ENCODE measurements around the gene SP4. TPM values are rescaled to one million over a fixed set of nuclear protein-coding genes. Genes with fewer than 3 reads are reported as not detected.
A peak's percentile ranks its signal among the peaks of the same experiment; 100 is the strongest.

The SP4 gene
- total and polyA plus RNA-seq, 2 of the 4 experiments (the other 2 are of a cell fraction) = 0.97 to 5.9 TPM

DNA sequence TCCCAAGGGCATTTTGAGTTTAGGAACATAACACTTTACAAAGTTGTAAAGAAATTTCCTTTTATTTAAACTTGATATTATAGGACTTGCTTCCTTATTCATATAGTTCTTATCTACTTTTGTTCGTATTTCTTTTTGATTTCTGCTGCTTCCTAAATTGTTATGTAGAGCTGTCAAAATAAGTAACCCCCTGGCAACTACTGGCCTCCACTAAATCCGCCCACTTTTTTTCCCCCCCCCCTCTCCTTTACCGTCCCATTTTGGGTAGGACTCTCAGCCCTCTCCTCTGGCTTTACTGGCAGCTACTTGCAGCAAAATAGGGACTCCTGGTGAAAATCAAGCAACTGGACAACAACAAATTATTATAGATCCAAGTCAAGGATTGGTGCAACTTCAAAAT lies 1.1 kb downstream of the SP4 start:
- H3K9ac ChIP-seq (ENCODE audit: low read depth, low read length) = no peak overlapping the region; the same call in 1 of the 2 replicates

More for the DNA sequence above, 1.1 kb downstream of the SP4 start:
- Histone ChIP-seq H3K4me1 (ENCODE audit: control insufficient read depth, insufficient read depth, low read length) (peaks cover 4% of the 10 kb centered on the region; the same call in 1 of the 2 replicates), H3K23ac (ENCODE audit: low read depth, low read length) (peak overlapping the region; percentile 25; the same call in 1 of the 2 replicates), H3K4me2 (ENCODE audit: low read depth, low read length) (peak overlapping the region; percentile 34), H3K56ac (ENCODE audit: extremely low read depth, insufficient read depth, low read length) (no peak overlapping the region), H3K14ac (replicated peaks; ENCODE audit: low read depth, low read length) (no peak overlapping the region), H4K20me1 (ENCODE audit: insufficient read depth, low read length) (no peaks in the 10 kb centered on the region), H2BK20ac (ENCODE audit: low read depth, low read length) (no peak overlapping the region), H4K5ac (ENCODE audit: low read depth, low read length) (no peak overlapping the region), H3K4me3 (ENCODE audit: insufficient read depth, low read depth, low read length) (no peak overlapping the region), H4K8ac (ENCODE audit: low read depth in 2 of 2, low read length in 2 of 2) (no peak overlapping the region), H2AK5ac (ENCODE audit: low read depth, low read length) (no peak overlapping the region), H3K27ac (ENCODE audit: insufficient read depth, low read length) (no peak overlapping the region), H3K18ac (ENCODE audit: low read depth, low read length) (no peak overlapping the region), H3K9me1 (ENCODE audit: insufficient read depth, low read length) (peaks cover 4% of the 10 kb centered on the region), H2AFZ (replicated peaks; ENCODE audit: low read length, poor library complexity) (no peak overlapping the region), H3K4ac (ENCODE audit: low read depth, low read length) (no peak overlapping the region), H3K9me3 (ENCODE audit: control insufficient read depth, insufficient read depth, low read length) (no peaks in the 10 kb centered on the region), H3K79me1 (ENCODE audit: low read depth in 1 of 2, low read length in 2 of 2) (peaks cover 0 to 2% of the 10 kb centered on the region in 2 experiments; a peak in 2 of 4 replicates), H3K27me3 (ENCODE audit: control insufficient read depth, insufficient read depth, low read length) (no peaks in the 10 kb centered on the region), H2AK9ac (replicated peaks; ENCODE audit: low read depth, low read length, poor library complexity) (no peak overlapping the region), H2BK120ac (ENCODE audit: low read depth, low read length) (no peak overlapping the region), H3K36me3 (ENCODE audit: control insufficient read depth, insufficient read depth, low read length) (no peaks in the 10 kb centered on the region), H2BK5ac (ENCODE audit: low read depth, low read length, poor library complexity, severe bottlenecking) (no peak overlapping the region), H2BK15ac (ENCODE audit: low read depth, low read length) (no peak overlapping the region), H4K91ac (ENCODE audit: insufficient read depth, low read depth, low read length) (no peak overlapping the region)
- CTCF ChIA-PET = no interaction called here
- in situ Hi-C loops (cut with MboI; ENCODE audit: low sequenced_read_pairs) = no loop called here
- BruUV-seq (replicated peaks) = no TSS peak
- DNase-seq (no peak), ATAC-seq (ENCODE audit: low read depth) (no peak)
- WGBS, 2 experiments (ENCODE audit: extremely low coverage in 2 of 2, insufficient read length in 1 of 2) = no CpG with 5 or more reads among the region's 3 CpGs
- POLR2A ChIA-PET (ENCODE audit: unreplicated experiment) = no interaction called here
- intact Hi-C loops (cut with micrococcal nuclease) = loop anchor here (2.0 to 5.0 kb wide), 3 partner anchors 78 to 642 kb away; partner anchors contain the start of gene SP8
- dilution Hi-C loops (cut with HindIII; ENCODE audit: low sequenced_read_pairs, unreplicated experiment) = no loop called here
- TF ChIP-seq POLR2A (IDR thresholded peaks at IDR 0.05; ENCODE audit: low read depth, low read length) (no peak), MAZ (IDR thresholded peaks at IDR 0.05; ENCODE audit: borderline replicate concordance, low read depth, low read length) (no peak), FOS (IDR thresholded peaks at IDR 0.05; ENCODE audit: low read depth, low read length) (no peak), RFX5 (IDR thresholded peaks at IDR 0.05; ENCODE audit: low read depth, low read length) (no peak)
- TF ChIP-seq, protein P1, sequence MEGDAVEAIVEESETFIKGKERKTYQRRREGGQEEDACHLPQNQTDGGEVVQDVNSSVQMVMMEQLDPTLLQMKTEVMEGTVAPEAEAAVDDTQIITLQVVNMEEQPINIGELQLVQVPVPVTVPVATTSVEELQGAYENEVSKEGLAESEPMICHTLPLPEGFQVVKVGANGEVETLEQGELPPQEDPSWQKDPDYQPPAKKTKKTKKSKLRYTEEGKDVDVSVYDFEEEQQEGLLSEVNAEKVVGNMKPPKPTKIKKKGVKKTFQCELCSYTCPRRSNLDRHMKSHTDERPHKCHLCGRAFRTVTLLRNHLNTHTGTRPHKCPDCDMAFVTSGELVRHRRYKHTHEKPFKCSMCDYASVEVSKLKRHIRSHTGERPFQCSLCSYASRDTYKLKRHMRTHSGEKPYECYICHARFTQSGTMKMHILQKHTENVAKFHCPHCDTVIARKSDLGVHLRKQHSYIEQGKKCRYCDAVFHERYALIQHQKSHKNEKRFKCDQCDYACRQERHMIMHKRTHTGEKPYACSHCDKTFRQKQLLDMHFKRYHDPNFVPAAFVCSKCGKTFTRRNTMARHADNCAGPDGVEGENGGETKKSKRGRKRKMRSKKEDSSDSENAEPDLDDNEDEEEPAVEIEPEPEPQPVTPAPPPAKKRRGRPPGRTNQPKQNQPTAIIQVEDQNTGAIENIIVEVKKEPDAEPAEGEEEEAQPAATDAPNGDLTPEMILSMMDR (conservative IDR thresholded peaks at IDR 0.05; ENCODE audit: low read depth, low read length) = no peak
